Stimulated activated memory B cell treated with anti-CD40 and anti-IgM and Interleukin-4, amounts not matched to agents 10 μg/mL and 1 μg/mL and 100 μg/mL, for 72 hours (primary cell): ENCODE results near the gene ACAP3.
A peak's percentile ranks its signal among the peaks of the same experiment; 100 is the strongest.

ENCODE experiments used
- ATAC-seq: fragments of 150-1000 bp; cut with Tn5 transposase; 2 replicates; pipeline ENCODE4 v1.10.0; 2021
- H3K27ac Mint-ChIP-seq: one replicate; pipeline ENCODE4 v1.8.0; 2022; ENCODE audit warnings: mild to moderate bottlenecking, mixed read lengths
- H3K27me3 Mint-ChIP-seq: one replicate; pipeline ENCODE4 v1.8.0; 2022; ENCODE audit warnings: mixed read lengths
- H3K36me3 Mint-ChIP-seq: one replicate; pipeline ENCODE4 v1.8.0; 2022; ENCODE audit warnings: mixed read lengths
- H3K4me1 Mint-ChIP-seq: one replicate; pipeline ENCODE4 v1.8.0; 2022; ENCODE audit warnings: mixed read lengths
- H3K4me3 Mint-ChIP-seq: one replicate; pipeline ENCODE4 v1.8.0; 2022; ENCODE audit warnings: mild to moderate bottlenecking, moderate library complexity, mixed read lengths
- H3K9me3 Mint-ChIP-seq: one replicate; pipeline ENCODE4 v1.8.0; 2022; ENCODE audit warnings: mixed read lengths

ACAP3 gene

GRCh38 chr1:1336931-1337792 lies 29.4 kb upstream of the ACAP3 start:
- no peak overlapping the region for H3K4me3 Mint-ChIP-seq
- no peaks in the 10 kb centered on the region for H3K27me3 Mint-ChIP-seq
- no peaks in the 10 kb centered on the region for H3K9me3 Mint-ChIP-seq
- peaks cover 23% of the 10 kb centered on the region for H3K36me3 Mint-ChIP-seq
- H3K4me1 Mint-ChIP-seq, result no peaks in the 10 kb centered on the region
- ATAC-seq, result no peak
- no peak overlapping the region for H3K27ac Mint-ChIP-seq

GRCh38 chr1:1336446-1336845 lies 28.7 kb upstream of the ACAP3 start:
- Mint-ChIP-seq H3K36me3 (peaks cover 22% of the 10 kb centered on the region), H3K4me3 (no peak overlapping the region), H3K4me1 (no peaks in the 10 kb centered on the region), H3K27ac (no peak overlapping the region), H3K27me3 (no peaks in the 10 kb centered on the region), H3K9me3 (no peaks in the 10 kb centered on the region)
- ATAC-seq, result no peak

- Mint-ChIP-seq H3K36me3 (peaks cover 16% of the 10 kb centered on the region), H3K9me3 (no peaks in the 10 kb centered on the region), H3K27ac (no peak overlapping the region), H3K4me3 (no peak overlapping the region), H3K27me3 (no peaks in the 10 kb centered on the region), H3K4me1 (peaks cover 5% of the 10 kb centered on the region)
- ATAC-seq, result no peak
These were observed 28.1 kb upstream of the ACAP3 start for GRCh38 chr1:1335792-1336248.

- no peak for ATAC-seq
- peaks cover 15% of the 10 kb centered on the region for H3K36me3 Mint-ChIP-seq
- no peaks in the 10 kb centered on the region for H3K9me3 Mint-ChIP-seq
- H3K27ac Mint-ChIP-seq, result no peak overlapping the region
- peaks cover 11% of the 10 kb centered on the region for H3K4me1 Mint-ChIP-seq
- no peak overlapping the region for H3K4me3 Mint-ChIP-seq
- no peaks in the 10 kb centered on the region for H3K27me3 Mint-ChIP-seq
These were observed 27.6 kb upstream of the ACAP3 start for GRCh38 chr1:1335283-1335682.

GRCh38 chr1:1334835-1335234 lies 27.1 kb upstream of the ACAP3 start:
- H3K4me1 Mint-ChIP-seq, result peaks cover 15% of the 10 kb centered on the region
- no peak for ATAC-seq
- peaks cover 18% of the 10 kb centered on the region for H3K36me3 Mint-ChIP-seq
- no peak overlapping the region for H3K27ac Mint-ChIP-seq
- H3K27me3 Mint-ChIP-seq, result no peaks in the 10 kb centered on the region
- no peak overlapping the region for H3K4me3 Mint-ChIP-seq
- no peaks in the 10 kb centered on the region for H3K9me3 Mint-ChIP-seq

GRCh38 chr1:1333551-1334241 lies 26.0 kb upstream of the ACAP3 start:
- H3K4me1 Mint-ChIP-seq, result peaks cover 24% of the 10 kb centered on the region
- no peaks in the 10 kb centered on the region for H3K9me3 Mint-ChIP-seq
- no peak overlapping the region for H3K4me3 Mint-ChIP-seq
- ATAC-seq, result no peak
- peaks cover 16% of the 10 kb centered on the region for H3K36me3 Mint-ChIP-seq
- H3K27me3 Mint-ChIP-seq, result no peaks in the 10 kb centered on the region
- no peak overlapping the region for H3K27ac Mint-ChIP-seq

- no peak for ATAC-seq
- Mint-ChIP-seq H3K4me1 (peaks cover 27% of the 10 kb centered on the region), H3K27me3 (no peaks in the 10 kb centered on the region), H3K9me3 (no peaks in the 10 kb centered on the region), H3K27ac (no peak overlapping the region), H3K4me3 (no peak overlapping the region), H3K36me3 (peaks cover 10% of the 10 kb centered on the region)
These were observed 25.2 kb upstream of the ACAP3 start for GRCh38 chr1:1332774-1333480.

GRCh38 chr1:1332031-1332755 lies 24.5 kb upstream of the ACAP3 start:
- peaks cover 32% of the 10 kb centered on the region for H3K4me1 Mint-ChIP-seq
- H3K27ac Mint-ChIP-seq, result no peak overlapping the region
- peaks cover 11% of the 10 kb centered on the region for H3K36me3 Mint-ChIP-seq
- no peak overlapping the region for H3K4me3 Mint-ChIP-seq
- H3K9me3 Mint-ChIP-seq, result no peaks in the 10 kb centered on the region
- H3K27me3 Mint-ChIP-seq, result no peaks in the 10 kb centered on the region
- ATAC-seq, result no peak

- H3K36me3 Mint-ChIP-seq, result peaks cover 11% of the 10 kb centered on the region
- H3K27ac Mint-ChIP-seq, result peak within 1 kb of the TSS; percentile 71
- ATAC-seq, result peak; percentile 4
- peaks cover 41% of the 10 kb centered on the region for H3K4me1 Mint-ChIP-seq
- peak within 1 kb of the TSS; percentile 49 for H3K4me3 Mint-ChIP-seq
- no peaks in the 10 kb centered on the region for H3K27me3 Mint-ChIP-seq
- no peaks in the 10 kb centered on the region for H3K9me3 Mint-ChIP-seq
These were observed 23.6 kb upstream of the ACAP3 start, which contains the start of gene TAS1R3 for GRCh38 chr1:1331068-1331965. TAS1R3 (plus strand) TSS chr1:1331280; CDS start chr1:1331346, 66 bp downstream.

- ATAC-seq, result no peak
- no peaks in the 10 kb centered on the region for H3K9me3 Mint-ChIP-seq
- peaks cover 49% of the 10 kb centered on the region for H3K4me1 Mint-ChIP-seq
- H3K4me3 Mint-ChIP-seq, result peak overlapping the region; percentile 49
- no peaks in the 10 kb centered on the region for H3K27me3 Mint-ChIP-seq
- H3K36me3 Mint-ChIP-seq, result peaks cover 11% of the 10 kb centered on the region
- H3K27ac Mint-ChIP-seq, result peak overlapping the region; percentile 71
These were observed 22.8 kb upstream of the ACAP3 start for GRCh38 chr1:1330366-1331067.

GRCh38 chr1:1329304-1330210 lies 21.8 kb upstream of the ACAP3 start:
- Mint-ChIP-seq H3K36me3 (peaks cover 11% of the 10 kb centered on the region), H3K4me1 (peaks cover 53% of the 10 kb centered on the region), H3K4me3 (no peak overlapping the region), H3K27me3 (no peaks in the 10 kb centered on the region), H3K9me3 (no peaks in the 10 kb centered on the region), H3K27ac (no peak overlapping the region)
- no peak for ATAC-seq

GRCh38 chr1:1328254-1328653 lies 20.5 kb upstream of the ACAP3 start:
- Mint-ChIP-seq H3K27me3 (no peaks in the 10 kb centered on the region), H3K4me1 (peaks cover 59% of the 10 kb centered on the region), H3K27ac (no peak overlapping the region), H3K9me3 (no peaks in the 10 kb centered on the region), H3K4me3 (no peak overlapping the region), H3K36me3 (peaks cover 11% of the 10 kb centered on the region)
- no peak for ATAC-seq

- Mint-ChIP-seq H3K9me3 (no peaks in the 10 kb centered on the region), H3K36me3 (peaks cover 11% of the 10 kb centered on the region), H3K27ac (no peak overlapping the region), H3K4me1 (peaks cover 68% of the 10 kb centered on the region), H3K27me3 (no peaks in the 10 kb centered on the region), H3K4me3 (no peak overlapping the region)
- no peak for ATAC-seq
These were observed 19.6 kb upstream of the ACAP3 start for GRCh38 chr1:1327291-1327690.
